ENCODE data around the gene FLII.

The FLII gene

GRCh38 chr17:18206962-18207361 lies 51.6 kb downstream of the FLII start:
- no peak for TF ChIP-seq CTCF (IDR thresholded peaks at IDR 0.05; ENCODE audit: low read depth, low read length)
- no peak for DNase-seq (ENCODE audit: low read depth in 2 of 2)

GRCh38 chr17:18205861-18206260 lies 52.7 kb downstream of the FLII start:
- DNase-seq (ENCODE audit: low read depth in 2 of 2), result no peak
- TF ChIP-seq CTCF (IDR thresholded peaks at IDR 0.05; ENCODE audit: low read depth, low read length), result no peak
- H3K4me3 ChIP-seq (replicated peaks in 1 of 2; ENCODE audit: low read depth in 2 of 2, low read length in 2 of 2), result no peak overlapping the region

More at GRCh38 chr17:18206962-18207361, 51.6 kb downstream of the FLII start:
- no peak overlapping the region for H3K4me3 ChIP-seq (replicated peaks in 1 of 2; ENCODE audit: low read depth in 2 of 2, low read length in 2 of 2)

DNA sequence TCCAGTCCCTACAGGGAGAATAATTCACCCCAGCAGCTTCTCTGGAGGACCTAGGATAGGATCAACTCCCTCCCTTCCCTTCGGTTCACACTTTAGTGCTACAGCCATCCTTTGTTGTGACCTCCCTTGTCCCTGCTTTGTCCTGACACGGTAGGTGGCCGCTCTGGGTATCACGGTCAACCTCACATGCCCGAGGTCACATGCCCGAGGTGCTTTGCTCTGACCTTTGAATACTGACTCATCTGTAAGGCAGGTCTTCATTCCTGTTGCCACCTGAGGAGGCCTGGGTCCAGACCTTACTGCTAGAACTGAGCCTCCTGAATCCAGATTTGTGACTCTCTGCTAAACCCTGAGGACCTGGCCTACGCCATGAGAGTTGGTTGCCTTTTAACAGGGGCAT lies 55.2 kb downstream of the FLII start:
- no peak for DNase-seq (ENCODE audit: low read depth in 2 of 2)
- no peak for TF ChIP-seq CTCF (IDR thresholded peaks at IDR 0.05; ENCODE audit: low read depth, low read length)

GRCh38 chr17:18201108-18201507 lies 57.4 kb downstream of the FLII start:
- DNase-seq (ENCODE audit: low read depth in 2 of 2), result no peak
- no peak for TF ChIP-seq CTCF (IDR thresholded peaks at IDR 0.05; ENCODE audit: low read depth, low read length)
- no peak overlapping the region for H3K4me3 ChIP-seq (replicated peaks in 1 of 2; ENCODE audit: low read depth in 2 of 2, low read length in 2 of 2)

More for the DNA sequence above, 55.2 kb downstream of the FLII start:
- no peak overlapping the region for H3K4me3 ChIP-seq (replicated peaks in 1 of 2; ENCODE audit: low read depth in 2 of 2, low read length in 2 of 2)

GRCh38 chr17:18198530-18198929 lies 60.0 kb downstream of the FLII start:
- H3K4me3 ChIP-seq (replicated peaks in 1 of 2; ENCODE audit: low read depth in 2 of 2, low read length in 2 of 2), result no peak overlapping the region
- no peak for TF ChIP-seq CTCF (IDR thresholded peaks at IDR 0.05; ENCODE audit: low read depth, low read length)
- no peak for DNase-seq (ENCODE audit: low read depth in 2 of 2)

GRCh38 chr17:18197535-18198194 lies 60.9 kb downstream of the FLII start:
- no peak for TF ChIP-seq CTCF (IDR thresholded peaks at IDR 0.05; ENCODE audit: low read depth, low read length)
- H3K4me3 ChIP-seq (replicated peaks in 1 of 2; ENCODE audit: low read depth in 2 of 2, low read length in 2 of 2), result no peak overlapping the region
- no peak for DNase-seq (ENCODE audit: low read depth in 2 of 2)

DNA sequence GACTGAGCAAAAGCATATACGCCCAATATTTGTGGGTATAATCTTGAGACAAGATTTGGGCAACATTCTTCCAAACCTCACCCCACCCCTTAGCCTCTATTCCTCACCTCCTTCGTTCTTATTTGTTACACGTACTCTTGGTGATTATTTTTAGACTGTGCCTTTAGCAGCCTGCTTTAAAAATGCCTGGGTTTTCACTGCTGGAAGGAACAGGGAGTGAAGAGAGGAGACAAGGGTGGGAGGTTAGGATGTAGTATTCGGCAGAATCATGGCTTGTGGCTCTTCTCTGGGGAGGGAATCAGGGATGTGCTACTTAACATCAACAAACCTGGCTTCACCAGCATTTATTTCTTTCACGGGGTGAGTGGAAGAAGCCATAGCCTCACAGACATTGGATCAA lies 63.3 kb downstream of the FLII start:
- no peak for DNase-seq (ENCODE audit: low read depth in 2 of 2)
- no peak for TF ChIP-seq CTCF (IDR thresholded peaks at IDR 0.05; ENCODE audit: low read depth, low read length)
- H3K4me3 ChIP-seq (replicated peaks in 1 of 2; ENCODE audit: low read depth in 2 of 2, low read length in 2 of 2), result no peak overlapping the region
